Pancreas (tissue), 10 donors: ENCODE data around the gene TCF4. TPM values are rescaled to one million over a fixed set of nuclear protein-coding genes. Genes with fewer than 3 reads are reported as not detected.

ENCODE experiments used
- ATAC-seq, 4 donors: fragments of 200-7000 bp; cut with Tn5 transposase; one replicate each; pipeline versions ENCODE4 v1.8.0 to v1.9.1; 2020; ENCODE audit warnings: mild to moderate bottlenecking in 4 of 4, moderate library complexity in 4 of 4
- DNase-seq, 6 donors: peaks; one replicate each; pipeline ENCODE4 v3.0.0-alpha.2; 2020
- FAIRE-seq: peaks from 2 replicates; lab custom pipeline; 2012; peaks lifted over from hg19 to GRCh38; lab: Jason Lieb, UNC
- H3K27ac ChIP-seq, 4 donors: fragments of 200-600 bp; sonication (generic); 1 replicate in 3 of 4; 2 replicates in 1 of 4; pipeline versions ENCODE4 v1.5.0 to v1.8.0; 2020
- H3K27me3 ChIP-seq, 4 donors: fragments of 200-600 bp; one replicate each; pipeline ENCODE4 v1.8.0; 2021
- H3K36me3 ChIP-seq, 3 donors: fragments of 200-600 bp; sonication (generic) in 1 of 3; one replicate each; pipeline versions ENCODE4 v1.5.0 to v1.8.0; 2020 to 2021
- H3K4me1 ChIP-seq, 3 donors: fragments of 200-600 bp; one replicate each; pipeline ENCODE4 v1.8.0; 2021
- H3K4me3 ChIP-seq, 4 donors: fragments of 200-600 bp; sonication (generic) in 2 of 4; one replicate each; pipeline versions ENCODE4 v1.5.0 to v1.8.0; 2020 to 2021
- H3K9me3 ChIP-seq, 4 donors: fragments of 200-600 bp; one replicate each; pipeline ENCODE4 v1.8.0; 2021
- WGBS, 2 donors: extraction: QIAGEN DNeasy Blood & Tissue Kit; methylation state at CpG; one replicate each; pipeline ENCODE4 v1.1.7; 2013; 5-methylcytosine and 5-hydroxymethylcytosine counted together
- intact Hi-C, 3 donors: fragments of 100-400 bp; cut with DNase I; formaldehyde crosslinking; loops; one replicate each; pipeline versions ENCODE4 v1.11.1 to v1.14.2; 2022
- polyA plus RNA-seq, 2 donors: library from polyadenylated mRNA; stranded (reverse); fragments of 200-250 nt; gene quantifications; one replicate each; pipeline ENCODE4 v1.2.3, GENCODE V29; 2013
- total RNA-seq, 6 donors: library from RNA; stranded (reverse); fragmentation: NEBNext Ultra II Directional in 4 of 6; extraction: Animal tissue kit (Norgen Biotek cat#: 25700) in 4 of 6; gene quantifications; one replicate each; pipeline versions ENCODE4 v1.2.1 to v1.2.4, GENCODE V29; 2021 to 2023
- TF ChIP-seq, protein P1 (sequence below), 4 donors: fragments of 200-600 bp; sonication (generic) in 3 of 4; IDR thresholded peaks; one replicate each; pipeline versions ENCODE4 v1.5.0 to v1.8.0; 2021; ENCODE audit warnings: antibody characterized with exemption in 4 of 4
- donor health status: healthy with polysubstance abuse.
- donor health status: DM: no; HTN: no; CAD: no; lungs with moderate emphysema.
- donor health status: DM: no; HTN: no; CAD: no.
- donor health status: control.
- donor health status: control.
- donor health status: Bipolar disorder and iron deficiency.
- donor health status: DM: yes; HTN: yes; CAD: no.
- donor health status: DM: no; HTN: no; CAD: no.
- donor health status: DM: no; HTN: no; CAD: no.
- donor health status: DM: yes; HTN: yes; CAD: no.

The TCF4 gene
- total and polyA plus RNA-seq, 8 donors = 4.4 to 27.9 (median 10.5) TPM

GRCh38 chr18:55386545-55386944, 201.4 kb downstream of the TCF4 start:
- Histone ChIP-seq H3K9me3 (no peaks in the 10 kb centered on the region), H3K36me3 (no peaks in the 10 kb centered on the region), H3K27me3 (no peaks in the 10 kb centered on the region), H3K4me3 (no peak overlapping the region), H3K4me1 (peaks cover 0 to 14% (median 12%) of the 10 kb centered on the region in 3 donors), H3K27ac (no peak overlapping the region)
- TF ChIP-seq, protein P1, sequence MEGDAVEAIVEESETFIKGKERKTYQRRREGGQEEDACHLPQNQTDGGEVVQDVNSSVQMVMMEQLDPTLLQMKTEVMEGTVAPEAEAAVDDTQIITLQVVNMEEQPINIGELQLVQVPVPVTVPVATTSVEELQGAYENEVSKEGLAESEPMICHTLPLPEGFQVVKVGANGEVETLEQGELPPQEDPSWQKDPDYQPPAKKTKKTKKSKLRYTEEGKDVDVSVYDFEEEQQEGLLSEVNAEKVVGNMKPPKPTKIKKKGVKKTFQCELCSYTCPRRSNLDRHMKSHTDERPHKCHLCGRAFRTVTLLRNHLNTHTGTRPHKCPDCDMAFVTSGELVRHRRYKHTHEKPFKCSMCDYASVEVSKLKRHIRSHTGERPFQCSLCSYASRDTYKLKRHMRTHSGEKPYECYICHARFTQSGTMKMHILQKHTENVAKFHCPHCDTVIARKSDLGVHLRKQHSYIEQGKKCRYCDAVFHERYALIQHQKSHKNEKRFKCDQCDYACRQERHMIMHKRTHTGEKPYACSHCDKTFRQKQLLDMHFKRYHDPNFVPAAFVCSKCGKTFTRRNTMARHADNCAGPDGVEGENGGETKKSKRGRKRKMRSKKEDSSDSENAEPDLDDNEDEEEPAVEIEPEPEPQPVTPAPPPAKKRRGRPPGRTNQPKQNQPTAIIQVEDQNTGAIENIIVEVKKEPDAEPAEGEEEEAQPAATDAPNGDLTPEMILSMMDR (IDR thresholded peaks at IDR 0.05) = no peak
- FAIRE-seq = no peak
- intact Hi-C loops = no loop called here
- 63 to 67% methylated on average over 1 of the region's 1 CpG for WGBS, 2 donors
- ATAC-seq = no peak
- no peak for DNase-seq

GRCh38 chr18:55385770-55386169, 202.2 kb downstream of the TCF4 start:
- 85 to 94% methylated on average over 4 of the region's 4 CpGs for WGBS, 2 donors

GRCh38 chr18:55384551-55385275, 203.3 kb downstream of the TCF4 start:
- ATAC-seq (no peak), FAIRE-seq (no peak), DNase-seq (no peak)
- 80 to 86% methylated on average over 4 of the region's 4 CpGs for WGBS, 2 donors
- no peaks in the 10 kb centered on the region for H3K36me3 ChIP-seq
- H3K4me3 ChIP-seq = no peak overlapping the region
- no peaks in the 10 kb centered on the region for H3K27me3 ChIP-seq
- TF ChIP-seq, protein P1 (IDR thresholded peaks at IDR 0.05) = peak in 3 of 4 donors; percentile 18 to 24 (median 18)
- no peak overlapping the region for H3K27ac ChIP-seq
- intact Hi-C loops = no loop called here
- H3K4me1 ChIP-seq = peaks cover 0 to 14% (median 12%) of the 10 kb centered on the region in 3 donors
- no peaks in the 10 kb centered on the region for H3K9me3 ChIP-seq

More at GRCh38 chr18:55385770-55386169, 202.2 kb downstream of the TCF4 start:
- Histone ChIP-seq H3K27ac (no peak overlapping the region), H3K36me3 (no peaks in the 10 kb centered on the region), H3K4me1 (peaks cover 0 to 14% (median 12%) of the 10 kb centered on the region in 3 donors), H3K4me3 (no peak overlapping the region), H3K27me3 (no peaks in the 10 kb centered on the region), H3K9me3 (no peaks in the 10 kb centered on the region)
- TF ChIP-seq, protein P1 (IDR thresholded peaks at IDR 0.05) = no peak
- no peak for DNase-seq
- ATAC-seq = no peak
- FAIRE-seq = no peak
- intact Hi-C loops = no loop called here

DNA sequence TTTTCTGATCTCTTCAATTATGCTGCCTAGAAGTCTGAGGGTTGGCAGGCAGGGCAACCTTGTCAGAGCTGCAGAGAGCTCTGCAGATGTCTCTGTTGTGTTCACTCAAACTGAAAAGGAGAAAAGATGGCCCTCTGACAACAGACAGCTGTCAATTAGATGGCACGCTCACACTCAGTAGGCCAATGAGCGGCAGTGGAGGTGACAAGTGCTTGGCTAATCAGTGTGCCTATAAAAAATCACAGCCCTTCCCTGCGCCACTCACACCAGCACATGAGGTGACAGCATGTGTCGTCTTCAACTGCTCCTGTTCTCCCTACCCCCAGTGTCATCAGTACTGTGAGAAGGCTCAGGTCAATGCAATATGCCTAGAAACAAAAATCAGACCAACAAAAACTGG, 203.9 kb downstream of the TCF4 start:
- H3K36me3 ChIP-seq = no peaks in the 10 kb centered on the region
- ATAC-seq (no peak), FAIRE-seq (no peak), DNase-seq (no peak)
- intact Hi-C loops = no loop called here
- H3K4me1 ChIP-seq = peaks cover 0 to 14% (median 12%) of the 10 kb centered on the region in 3 donors
- no peaks in the 10 kb centered on the region for H3K27me3 ChIP-seq
- 91 to 92% methylated on average over 4 of the region's 4 CpGs for WGBS, 2 donors
- TF ChIP-seq, protein P1 (IDR thresholded peaks at IDR 0.05) = no peak
- no peak overlapping the region for H3K27ac ChIP-seq
- no peak overlapping the region for H3K4me3 ChIP-seq
- no peaks in the 10 kb centered on the region for H3K9me3 ChIP-seq

GRCh38 chr18:55382277-55382805, 205.7 kb downstream of the TCF4 start:
- intact Hi-C loops = no loop called here
- 92 to 95% methylated on average over 2 of the region's 2 CpGs for WGBS, 2 donors
- FAIRE-seq (no peak), ATAC-seq (no peak), DNase-seq (no peak)
- Histone ChIP-seq H3K36me3 (no peaks in the 10 kb centered on the region), H3K9me3 (no peaks in the 10 kb centered on the region), H3K4me1 (peaks cover 0 to 5% (median 3%) of the 10 kb centered on the region in 3 donors), H3K27ac (no peak overlapping the region), H3K27me3 (no peaks in the 10 kb centered on the region), H3K4me3 (no peak overlapping the region)
- TF ChIP-seq, protein P1 (IDR thresholded peaks at IDR 0.05) = no peak
